Amygdala (tissue), 56 donors: Measurements from ENCODE around the gene PRDM16.

Experiments used
- DNase-seq, 56 donors: peaks; one replicate each; lab custom pipeline; 2025; lab: John Stamatoyannopoulos, UW

PRDM16 gene

DNA sequence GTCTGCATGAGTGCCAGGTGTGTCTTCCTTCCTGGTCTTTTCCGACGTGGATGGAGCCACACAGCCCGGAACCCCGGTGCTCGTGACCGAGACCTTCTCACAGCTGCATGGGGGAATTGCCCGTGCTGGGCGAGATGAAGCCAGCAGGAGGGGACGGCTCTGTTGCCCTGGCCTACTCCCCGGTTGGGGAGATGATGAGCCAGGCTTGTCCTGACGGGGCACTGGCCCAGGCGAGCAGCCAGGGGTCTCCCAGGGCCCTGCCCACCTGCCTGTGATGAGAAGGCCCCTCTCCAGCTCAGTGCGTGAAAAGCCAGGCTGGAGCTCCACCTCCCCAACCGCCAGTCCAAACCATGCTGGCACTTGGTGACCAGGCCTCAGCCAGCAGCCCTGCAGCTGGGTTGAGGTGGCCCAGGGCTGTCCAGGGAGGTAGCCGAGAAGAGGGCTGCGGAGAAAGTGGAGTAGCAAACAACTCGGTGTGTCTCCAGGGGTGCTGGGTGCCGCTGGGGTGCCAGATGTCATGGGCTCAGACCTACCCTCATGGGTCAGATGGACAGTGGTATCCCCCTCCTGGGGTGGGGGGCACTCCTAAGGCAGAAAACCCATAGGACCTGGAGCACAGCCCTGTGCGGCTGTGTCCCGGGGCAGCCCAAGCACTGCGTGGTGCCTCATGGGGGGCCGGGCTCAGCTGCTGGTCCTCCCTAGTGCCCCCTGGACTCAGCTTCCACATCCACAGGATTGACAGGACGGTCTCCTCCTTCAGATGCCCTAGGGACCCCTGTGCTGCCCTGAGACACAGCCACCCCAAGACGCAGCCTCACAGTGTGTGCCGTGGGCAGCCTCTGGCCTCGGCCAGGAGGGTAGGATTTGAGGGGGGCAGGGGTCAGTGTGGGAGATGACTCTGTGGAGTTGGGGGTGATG is 26.1 kb downstream of the PRDM16 start:
- no peak for DNase-seq

DNA sequence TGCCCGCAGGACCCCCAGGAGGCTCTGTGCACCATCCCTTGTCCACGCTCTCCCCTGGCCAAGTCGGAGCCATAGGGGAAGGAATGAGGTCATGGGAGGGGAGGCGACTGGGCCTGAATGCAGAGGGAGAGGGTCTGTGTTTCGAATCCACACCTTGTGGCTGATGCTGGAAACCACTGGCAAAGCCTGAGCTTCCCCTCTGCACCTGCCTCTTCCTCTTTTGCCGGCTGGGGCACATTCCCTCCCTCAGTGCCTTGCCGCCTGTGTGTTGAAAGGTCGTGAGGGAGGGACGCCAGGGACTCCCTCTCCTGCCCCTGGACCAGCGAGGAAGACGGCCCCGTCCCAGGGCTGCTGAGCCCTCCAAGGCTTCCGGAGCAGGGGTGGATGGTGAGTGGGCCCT is 27.3 kb downstream of the PRDM16 start:
- no peak for DNase-seq

DNA sequence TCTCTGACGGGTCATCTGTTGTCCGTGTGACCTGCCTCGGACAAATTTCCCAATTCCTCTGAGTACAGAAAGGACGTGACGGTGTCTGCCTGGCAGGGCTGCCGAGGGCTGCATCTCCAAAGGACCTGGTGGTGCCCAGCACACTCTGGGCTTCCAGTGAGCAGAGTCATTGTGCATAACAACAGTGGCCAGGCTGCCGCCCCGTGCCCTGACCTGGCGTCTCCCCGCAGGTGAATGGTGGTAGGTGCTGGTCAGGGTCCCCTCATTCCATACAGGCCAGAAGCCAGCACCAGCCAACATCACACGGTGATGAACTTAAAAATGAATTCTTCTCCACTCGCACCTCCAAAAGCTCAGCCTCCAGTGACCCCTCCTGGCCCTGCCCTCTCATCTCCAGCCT is 28.2 kb downstream of the PRDM16 start:
- DNase-seq = no peak

DNA sequence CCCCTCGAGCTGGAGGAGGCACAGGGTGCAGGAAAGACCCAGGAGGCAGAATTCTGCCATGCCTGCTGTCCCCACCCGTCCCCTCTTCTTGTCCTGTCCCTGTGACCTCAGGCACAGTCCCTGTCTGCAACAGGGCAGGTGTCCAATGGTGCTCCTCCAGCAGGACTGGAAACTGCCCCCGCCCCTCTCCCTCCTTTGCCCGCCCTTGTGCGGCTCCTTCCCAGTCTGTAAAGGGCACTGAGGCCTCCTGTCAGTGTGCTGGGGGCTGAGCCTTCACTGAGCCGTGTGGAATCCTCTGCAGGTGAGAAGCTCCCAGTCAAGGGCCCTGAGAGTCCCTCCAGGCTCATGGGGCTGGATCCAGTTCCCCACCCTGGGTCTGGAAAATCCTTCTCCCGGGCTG is 28.9 kb downstream of the PRDM16 start:
- no peak for DNase-seq

DNA sequence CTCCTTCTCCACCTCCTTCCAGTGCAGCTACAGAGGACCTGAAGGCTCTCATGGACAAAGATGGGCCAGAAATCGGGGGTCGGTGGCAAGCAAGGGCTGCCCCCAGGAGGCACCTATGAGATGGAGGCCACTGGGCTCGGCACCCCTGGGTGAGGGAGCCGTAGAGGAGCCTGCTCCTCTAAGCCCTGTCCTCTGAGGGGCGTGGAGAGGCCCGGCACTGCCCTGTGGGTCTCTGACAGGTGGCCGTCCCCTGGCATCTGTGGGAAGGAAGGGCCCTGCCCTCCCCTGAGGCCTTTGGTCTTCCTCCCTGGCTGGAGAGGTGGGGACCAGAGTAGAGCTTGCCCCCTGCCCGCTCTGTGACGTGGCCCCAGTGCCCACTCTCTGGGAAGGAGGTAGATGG is 30.9 kb downstream of the PRDM16 start:
- DNase-seq = no peak

DNA sequence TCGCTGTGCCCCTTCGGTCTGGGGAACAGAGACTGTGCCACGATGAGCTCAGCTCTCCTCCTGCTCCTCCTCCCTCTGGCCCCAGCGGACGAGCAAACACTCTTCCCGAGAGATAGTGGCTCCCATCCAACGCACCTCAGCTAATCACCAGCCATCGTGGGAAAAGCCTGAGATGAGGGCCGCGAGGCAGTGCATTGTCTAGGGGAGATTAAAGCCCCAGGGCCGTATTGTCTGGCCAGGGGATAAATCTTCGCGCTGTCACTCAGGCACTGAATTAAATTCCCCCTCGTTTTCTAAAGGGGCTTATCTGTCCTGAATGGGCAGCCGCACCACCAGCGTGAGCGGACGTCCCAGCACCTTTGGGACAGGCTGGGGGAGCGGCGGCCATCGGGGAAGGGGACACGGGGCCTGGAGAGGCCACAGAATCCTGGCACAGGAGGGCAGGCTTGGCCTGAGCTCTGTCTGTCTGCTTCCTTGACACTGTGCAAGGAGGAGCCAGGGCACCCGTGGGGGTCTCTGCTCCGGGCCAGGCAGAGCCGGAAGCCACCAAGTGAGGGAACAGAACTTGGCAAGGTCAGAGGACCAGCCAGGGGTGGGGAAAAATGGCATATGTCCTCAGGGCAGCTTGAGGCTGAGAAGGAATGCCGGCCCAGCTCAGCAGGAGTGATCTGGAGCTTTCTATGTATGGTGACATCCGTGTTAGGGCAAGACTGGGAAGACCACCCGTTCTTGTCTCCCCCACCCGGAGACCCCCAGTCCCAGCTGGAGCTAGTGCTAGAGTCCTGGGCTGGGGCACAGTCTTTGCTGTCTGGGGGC is 32.3 kb downstream of the PRDM16 start:
- peak in 4 of 56 donors; percentile 20 to 34 (median 26) for DNase-seq

DNA sequence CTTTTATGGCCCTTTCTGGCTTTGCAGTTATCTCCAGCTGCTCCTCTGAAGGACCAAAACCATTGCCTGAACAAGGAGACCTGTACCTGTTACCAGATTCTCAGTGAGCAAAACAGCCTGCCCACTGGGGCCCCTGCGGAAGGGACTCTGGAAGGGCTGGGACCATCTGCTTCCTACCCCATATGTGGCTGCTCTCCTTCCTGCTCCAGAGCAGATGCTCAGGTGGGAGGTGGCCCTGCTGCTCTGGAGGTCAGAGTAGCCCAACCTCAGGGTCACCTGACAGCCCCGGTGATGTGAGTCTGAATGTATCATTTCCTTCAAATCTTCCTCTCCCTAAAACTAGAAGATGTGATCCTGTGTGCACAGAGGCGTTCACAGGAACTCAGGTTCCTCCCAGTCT is 33.6 kb downstream of the PRDM16 start:
- no peak for DNase-seq

DNA sequence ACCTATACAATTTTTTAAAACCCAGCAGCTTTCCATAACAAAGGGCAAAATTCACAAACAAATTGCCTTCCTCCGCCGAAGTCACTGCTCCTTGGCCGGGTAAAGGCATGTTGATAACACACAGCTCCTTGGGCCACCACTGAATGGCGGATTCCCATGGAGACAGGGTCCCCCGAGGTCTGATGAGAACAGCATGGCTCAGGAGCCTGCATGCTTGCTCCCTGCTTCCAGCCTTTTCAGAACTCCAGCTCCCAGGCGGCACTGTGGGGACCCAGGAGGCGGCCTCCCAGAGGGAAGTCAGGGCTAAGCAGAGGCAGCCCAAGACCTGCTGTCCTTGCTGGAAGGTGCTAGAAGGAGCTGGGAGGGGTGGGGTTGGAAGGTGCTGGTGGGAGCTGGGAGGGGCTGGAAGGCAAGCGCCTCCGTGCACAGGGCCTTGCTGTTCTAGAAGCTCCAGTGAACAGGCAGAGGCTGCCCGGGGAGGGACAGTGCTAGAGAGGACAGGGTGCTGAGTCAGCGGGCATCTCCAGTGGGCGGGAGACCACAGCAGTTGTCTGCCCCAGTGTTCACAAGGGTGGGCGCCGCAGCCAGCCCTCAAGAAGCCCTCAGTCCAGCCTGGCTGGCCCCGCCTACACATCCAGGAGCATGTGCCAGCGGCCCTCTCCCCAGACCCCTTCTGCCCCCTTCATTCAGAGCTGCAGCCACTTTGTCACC is 35.1 kb downstream of the PRDM16 start:
- DNase-seq = peak in 3 of 56 donors; percentile 13 to 37 (median 33)

DNA sequence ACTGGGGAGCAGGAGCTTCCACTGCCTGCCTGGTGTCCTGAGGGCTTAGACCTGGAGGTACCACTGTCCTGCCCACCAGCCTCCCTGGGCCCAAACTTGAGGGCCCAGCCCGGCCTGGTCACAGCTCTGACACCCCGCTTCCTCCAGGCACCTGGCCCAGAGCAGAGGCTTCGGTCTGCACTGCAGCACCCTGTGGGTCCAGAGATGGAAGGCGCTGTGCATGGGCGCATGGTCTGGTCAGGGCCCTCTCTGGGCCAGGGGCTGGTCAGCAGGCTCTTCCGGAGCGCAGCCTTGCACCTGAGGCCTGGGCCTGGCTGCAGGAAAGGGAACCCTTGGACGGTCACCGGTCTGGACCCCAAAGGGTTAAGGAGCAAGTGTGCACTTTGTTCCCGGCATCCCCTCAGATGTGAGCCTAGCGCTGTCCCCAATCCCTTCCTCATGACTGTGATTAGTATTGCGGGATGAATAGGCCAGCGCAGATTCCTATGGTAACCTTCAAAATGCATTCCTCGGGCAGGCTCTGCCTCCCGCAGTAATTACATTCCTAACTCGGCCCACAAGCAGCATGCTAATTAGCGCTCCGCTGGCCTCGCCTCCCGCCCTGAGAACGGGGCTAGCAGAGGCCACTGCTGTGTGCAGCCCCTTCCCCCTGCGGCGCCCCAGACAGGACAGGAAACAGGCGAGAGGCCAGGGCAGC is 36.3 kb downstream of the PRDM16 start:
- peak in 40 of 56 donors; percentile 6 to 82 (median 48) for DNase-seq

DNA sequence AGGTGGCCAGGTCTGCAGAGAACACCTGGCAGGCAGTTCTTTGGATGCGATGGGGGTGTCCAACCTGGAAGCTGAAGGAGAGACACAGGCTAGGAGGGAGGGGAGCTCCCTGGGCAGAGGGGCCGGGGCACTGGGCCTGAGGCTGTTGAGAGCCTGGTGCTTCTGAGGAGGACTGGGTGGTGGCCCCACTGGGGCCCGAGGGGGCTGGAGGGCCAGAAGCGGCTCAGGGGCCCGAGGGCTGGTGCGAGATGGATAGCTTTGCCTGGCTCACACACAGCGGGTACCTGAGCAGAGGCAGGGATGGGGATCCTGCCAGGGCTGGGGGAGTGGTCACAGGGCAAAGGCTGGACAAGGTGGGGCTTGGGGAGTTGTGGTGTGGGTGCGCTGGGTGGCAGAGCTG is 37.2 kb downstream of the PRDM16 start:
- DNase-seq = no peak

DNA sequence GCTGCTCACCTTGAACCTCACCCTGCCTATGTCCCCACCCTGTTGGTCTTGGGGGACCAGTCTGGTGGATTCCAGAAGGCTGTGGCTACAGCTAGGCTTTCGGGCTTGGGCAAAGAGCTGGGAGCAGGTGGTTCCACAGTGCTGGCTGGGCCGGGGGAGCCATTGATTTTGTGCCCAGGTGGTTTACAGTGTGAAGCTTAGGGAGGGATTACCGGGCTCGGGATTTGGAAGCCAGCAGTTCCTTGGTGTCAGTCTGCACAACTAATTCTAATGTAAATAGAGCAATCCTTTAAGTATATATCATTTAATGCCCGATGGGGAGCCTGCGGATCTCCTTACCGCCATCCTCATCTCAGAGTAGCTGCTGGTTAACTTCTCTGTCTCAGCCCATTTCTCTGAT is 38.2 kb downstream of the PRDM16 start:
- DNase-seq = no peak

DNA sequence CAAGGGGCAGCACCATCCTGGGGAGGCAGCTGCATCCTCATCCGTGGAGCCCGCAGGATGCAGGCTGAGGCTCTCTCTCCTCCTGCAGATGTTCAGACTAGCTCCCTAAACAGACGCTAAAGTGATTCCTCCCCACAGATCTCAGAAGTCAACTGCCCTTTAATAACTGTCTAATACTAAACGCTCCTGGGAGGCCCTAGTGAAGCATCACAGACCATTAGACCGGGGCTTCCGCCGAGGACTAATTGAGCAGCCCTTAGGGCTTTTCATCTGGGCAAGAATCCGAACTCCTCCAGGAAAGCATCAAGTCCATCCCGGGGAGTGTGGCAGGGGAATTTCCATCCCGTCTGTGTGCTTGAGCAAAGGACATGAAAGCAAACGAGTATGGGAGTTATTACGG is 40.4 kb downstream of the PRDM16 start:
- DNase-seq = no peak

DNA sequence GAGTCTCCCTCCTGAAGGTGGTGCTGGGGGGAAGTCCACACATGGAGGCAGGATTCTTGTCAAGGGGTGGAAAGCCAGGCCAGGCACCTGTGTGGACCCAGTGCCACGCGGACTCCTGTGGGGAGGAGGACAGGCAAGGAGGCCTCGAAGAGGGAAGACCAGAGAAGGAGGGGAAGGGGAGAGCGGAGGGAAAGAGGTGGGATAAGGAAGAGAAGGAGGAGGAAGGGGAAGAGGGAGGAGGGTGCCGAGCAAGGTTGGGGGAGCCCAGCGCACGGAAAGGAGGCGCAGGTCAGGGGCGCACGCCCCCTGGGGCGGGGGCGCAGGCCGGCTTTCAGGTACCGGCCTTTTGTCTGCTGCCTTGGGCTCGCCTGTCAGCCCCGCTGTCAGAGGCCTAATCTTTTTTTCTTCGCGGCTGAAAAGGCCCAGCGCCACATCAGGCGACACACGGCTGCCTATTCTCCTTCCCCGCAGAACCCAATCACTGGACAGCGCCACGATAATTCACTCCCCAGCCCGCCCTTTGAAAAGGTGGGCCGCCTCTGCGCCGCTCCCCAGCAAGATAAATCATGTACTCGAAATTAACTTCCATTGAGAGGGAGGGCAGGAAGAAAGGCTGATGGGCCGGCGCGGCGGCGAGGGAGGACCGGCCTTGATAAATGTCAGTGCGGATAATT is 42.5 kb downstream of the PRDM16 start:
- no peak for DNase-seq

DNA sequence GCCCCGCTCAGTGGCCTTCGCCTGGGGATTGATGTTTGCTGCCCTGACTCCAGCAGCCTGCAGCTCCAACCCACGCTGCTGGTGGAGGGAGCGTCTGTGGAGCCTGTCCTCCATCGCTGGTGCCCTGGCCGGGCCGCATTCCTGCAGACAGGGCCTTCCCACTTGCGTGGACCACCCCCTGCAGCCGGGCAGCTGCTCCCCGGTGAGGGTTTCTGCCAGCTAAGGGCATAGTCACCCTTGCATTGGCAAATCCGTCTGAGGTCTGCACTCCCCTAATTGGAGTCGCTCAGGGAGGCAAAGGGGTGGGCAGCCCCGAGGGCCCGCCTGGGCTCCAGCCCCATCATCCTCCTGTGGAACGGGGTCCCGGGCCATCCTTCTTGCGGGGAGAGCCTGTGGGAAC is 43.5 kb downstream of the PRDM16 start:
- DNase-seq = no peak

DNA sequence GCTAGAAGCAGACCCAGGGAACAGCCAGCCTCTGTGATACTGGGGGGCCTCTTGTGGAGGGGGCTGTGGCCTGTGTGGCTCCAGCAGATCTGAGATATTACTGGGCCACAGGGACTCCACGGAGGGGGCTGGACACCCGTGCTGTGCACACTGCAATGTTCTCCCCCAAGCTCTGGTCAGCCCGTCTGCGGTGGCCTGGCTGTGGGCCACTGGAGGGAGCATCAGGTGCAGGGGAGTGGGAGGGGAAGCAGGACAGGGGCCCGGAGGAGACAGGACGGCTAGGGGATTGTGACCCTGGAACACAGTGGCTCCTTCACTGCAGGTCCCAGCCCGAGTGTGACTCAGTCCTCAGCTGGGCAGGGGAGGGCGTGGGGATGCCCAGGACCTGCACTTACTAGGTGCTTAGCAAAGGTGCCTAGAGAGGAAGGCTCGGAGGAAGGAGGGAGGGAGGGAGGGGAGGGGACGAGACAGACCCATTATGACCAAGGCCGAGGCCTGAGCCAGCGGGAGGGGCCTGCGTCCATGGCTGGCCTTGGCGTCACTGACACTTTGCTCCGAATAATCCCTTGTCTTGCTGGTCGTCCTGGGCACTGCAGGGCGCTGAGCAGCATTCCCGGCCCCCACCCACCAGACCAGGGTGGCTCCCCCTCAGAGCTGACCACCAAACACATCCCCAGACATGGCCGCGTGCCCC is 44.2 kb downstream of the PRDM16 start:
- peak in 1 of 56 donors; percentile 64 for DNase-seq

DNA sequence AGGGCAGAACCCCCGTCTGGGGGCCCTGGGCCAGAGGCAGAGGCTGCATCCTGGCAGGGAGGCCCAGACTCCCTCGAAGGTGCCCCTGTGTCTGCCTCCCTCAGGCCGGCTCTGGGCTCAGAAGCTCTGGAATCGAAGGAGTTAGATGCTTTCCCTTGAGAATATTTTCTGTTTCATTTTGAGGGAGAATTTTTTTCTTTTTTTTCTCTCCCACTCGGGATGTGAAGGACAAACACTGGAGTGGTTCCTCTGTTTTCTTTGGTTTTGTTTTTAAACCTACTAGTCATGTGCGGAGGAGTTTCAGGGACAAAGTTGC is 44.7 kb downstream of the PRDM16 start:
- DNase-seq = no peak

DNA sequence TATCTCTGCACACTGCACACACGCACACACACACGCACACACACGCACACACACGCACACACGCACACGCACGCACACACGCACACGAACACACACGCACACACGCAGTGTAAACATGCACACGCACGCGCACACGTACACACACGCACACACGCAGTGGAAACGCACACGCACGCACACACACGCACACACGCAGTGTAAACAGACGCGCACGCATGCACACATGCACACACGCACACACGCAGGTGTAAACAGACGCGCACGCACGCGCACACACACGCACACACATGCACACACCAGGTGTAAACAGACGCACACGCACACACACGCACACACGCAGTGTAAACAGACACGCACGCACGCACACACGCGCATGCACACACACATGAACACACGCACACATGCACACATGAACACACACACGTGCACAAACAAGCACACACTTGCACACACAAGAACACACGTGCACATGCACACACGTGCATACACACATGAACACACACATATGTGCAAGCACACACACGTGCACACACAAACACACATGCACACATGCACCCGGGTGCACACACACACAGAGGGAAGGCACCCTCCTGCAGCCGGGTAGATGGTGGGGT is 45.2 kb downstream of the PRDM16 start:
- DNase-seq = no peak

DNA sequence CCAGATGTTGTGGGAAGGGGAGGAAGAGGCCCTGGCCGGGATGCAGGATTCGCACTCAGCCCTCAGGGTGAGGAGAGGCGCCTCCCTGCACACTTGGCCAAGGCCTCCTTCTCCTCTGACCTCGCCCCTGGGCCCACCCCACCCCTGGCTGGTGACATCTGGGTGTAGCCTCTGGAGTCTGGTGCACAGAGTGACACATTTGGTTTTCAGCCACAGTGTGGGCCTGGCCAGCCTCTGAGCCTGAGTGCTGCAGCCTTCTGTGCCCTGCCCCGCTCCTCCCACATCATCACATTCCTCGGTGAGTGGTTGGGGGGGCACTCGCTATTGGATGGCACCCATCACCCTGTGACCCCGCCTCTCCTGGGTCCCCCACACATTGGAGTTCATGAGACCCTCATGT is 45.8 kb downstream of the PRDM16 start:
- DNase-seq = no peak
